Body of pancreas (tissue), 4 donors: Measurements from ENCODE around the gene FRRS1L. TPM values are rescaled to one million over a fixed set of nuclear protein-coding genes. Genes with fewer than 3 reads are reported as not detected.

Experiments
- ATAC-seq: fragments of 150-250 bp; one replicate; pipeline ENCODE4 v1.9.1; 2016
- DNase-seq, 4 donors: peaks; one replicate each; pipeline ENCODE4 v3.0.0-alpha.2; 2019
- H3K27ac ChIP-seq, 4 donors: fragments of 200-600 bp; sonication (generic); 1 replicate in 3 of 4; 2 replicates in 1 of 4; pipeline versions ENCODE4 v1.5.1 to v1.6.1; 2016 to 2019; ENCODE audit warnings: mild to moderate bottlenecking in 1 of 4, mixed read lengths in 1 of 4, moderate library complexity in 1 of 4
- H3K27me3 ChIP-seq, 2 donors: fragments of 200-600 bp; sonication (generic); one replicate each; pipeline ENCODE4 v1.6.0; 2016; ENCODE audit warnings: mild to moderate bottlenecking in 1 of 2
- H3K36me3 ChIP-seq, 2 donors: fragments of 200-600 bp; sonication (generic); replicated peaks in 1 of 2; 2 replicates each; pipeline ENCODE4 v1.5.1; 2016; ENCODE audit warnings: low read depth in 2 of 2; ENCODE audit not compliant: insufficient read depth in 1 of 2
- H3K4me1 ChIP-seq: fragments of 200-600 bp; sonication (generic); one replicate; pipeline ENCODE4 v1.6.0; 2016
- H3K4me3 ChIP-seq, 2 donors: fragments of 200-600 bp; sonication (generic); 1 replicate in 1 of 2; 2 replicates in 1 of 2; pipeline ENCODE4 v1.5.1; 2016 to 2019
- H3K9me3 ChIP-seq, 3 donors: fragments of 200-600 bp; sonication (generic); 1 replicate in 2 of 3; 2 replicates in 1 of 3; pipeline ENCODE4 v1.5.1; 2016
- CTCF ChIP-seq, 7 experiments: fragments of 450-650 bp in 4 of 7; fragments of 200-600 bp in 3 of 7; sonication (generic) in 3 of 7; IDR thresholded peaks; one replicate each; pipeline ENCODE4 v1.5.1; 2016 to 2019; ENCODE audit warnings: antibody characterized with exemption in 7 of 7
- POLR2A ChIP-seq, 3 donors: fragments of 450-650 bp; IDR thresholded peaks; one replicate each; pipeline ENCODE4 v1.6.1; 2016; ENCODE audit warnings: antibody characterized with exemption in 3 of 3, mild to moderate bottlenecking in 2 of 3
- WGBS, 2 donors: methylation state at CpG; one replicate each; pipeline ENCODE4 v1.1.5; 2017; 5-methylcytosine and 5-hydroxymethylcytosine counted together
- intact Hi-C: fragments of 100-400 bp; cut with DNase I; formaldehyde crosslinking; loops from one replicate; pipeline ENCODE4 v1.15.1; 2023
- total RNA-seq, 2 donors: library from RNA; depleted of rRNA; stranded (reverse); fragments of >200 nt; gene quantifications; one replicate each; pipeline ENCODE4 v1.1.0, GENCODE V29; 2016

FRRS1L gene
- total RNA-seq, 2 donors from 2014 or later: 0.33 to 0.52 TPM

GRCh38 chr9:109098171-109098959 is 68.7 kb downstream of the FRRS1L start:
- ATAC-seq (peak; percentile 49), DNase-seq (peak; percentile 32 to 52 (median 43))
- H3K9me3 ChIP-seq: no peaks in the 10 kb centered on the region
- H3K36me3 ChIP-seq: no peaks in the 10 kb centered on the region
- WGBS, 2 donors: 12 to 17% methylated on average over 4 of the region's 4 CpGs
- peaks cover 89% of the 10 kb centered on the region for H3K4me1 ChIP-seq
- intact Hi-C loops: no loop called here
- TF ChIP-seq POLR2A (IDR thresholded peaks at IDR 0.05): no peak
- peak in 5 of 7 experiments; percentile 16 to 46 (median 40) for TF ChIP-seq CTCF (IDR thresholded peaks at IDR 0.05)
- H3K4me3 ChIP-seq: no peak overlapping the region
- H3K27me3 ChIP-seq: no peaks in the 10 kb centered on the region
- H3K27ac ChIP-seq: peak overlapping the region; percentile 58 to 78 (median 68)

- Histone ChIP-seq H3K4me3 (no peak overlapping the region), H3K27ac (peak overlapping the region; percentile 55 to 78 (median 60)), H3K27me3 (no peaks in the 10 kb centered on the region), H3K36me3 (no peaks in the 10 kb centered on the region), H3K9me3 (no peaks in the 10 kb centered on the region), H3K4me1 (peaks cover 83% of the 10 kb centered on the region)
- TF ChIP-seq CTCF (IDR thresholded peaks at IDR 0.05) (no peak), POLR2A (IDR thresholded peaks at IDR 0.05) (no peak)
- intact Hi-C loops: no loop called here
- ATAC-seq (no peak), DNase-seq (no peak)
- 94 to 97% methylated on average over 4 of the region's 4 CpGs for WGBS, 2 donors
Measured at GRCh38 chr9:109097146-109097545, 69.9 kb downstream of the FRRS1L start.

- peak overlapping the region in 2 of 4 donors; percentile 16 to 29 for H3K27ac ChIP-seq
- intact Hi-C loops: no loop called here
- ATAC-seq (no peak), DNase-seq (no peak)
- H3K4me3 ChIP-seq: no peak overlapping the region
- peaks cover 67% of the 10 kb centered on the region for H3K4me1 ChIP-seq
- WGBS, 2 donors: 75 to 80% methylated on average over 3 of the region's 3 CpGs
- peaks cover 0 to 6% of the 10 kb centered on the region in 2 donors for H3K36me3 ChIP-seq
- TF ChIP-seq CTCF (IDR thresholded peaks at IDR 0.05): no peak
- no peaks in the 10 kb centered on the region for H3K9me3 ChIP-seq
- no peaks in the 10 kb centered on the region for H3K27me3 ChIP-seq
Measured at GRCh38 chr9:109095321-109095720, 71.7 kb downstream of the FRRS1L start.

- peaks cover 58% of the 10 kb centered on the region for H3K4me1 ChIP-seq
- DNase-seq (peak in 2 of 4 donors; percentile 25 to 45), ATAC-seq (no peak)
- H3K27me3 ChIP-seq: no peaks in the 10 kb centered on the region
- H3K27ac ChIP-seq: peak overlapping the region in 2 of 4 donors; percentile 29 to 33
- intact Hi-C loops: no loop called here
- no peak for TF ChIP-seq POLR2A (IDR thresholded peaks at IDR 0.05)
- no peak for TF ChIP-seq CTCF (IDR thresholded peaks at IDR 0.05)
- WGBS, 2 donors: 25 to 35% methylated on average over 6 of the region's 6 CpGs
- H3K4me3 ChIP-seq: no peak overlapping the region
- H3K36me3 ChIP-seq: peaks cover 0 to 10% of the 10 kb centered on the region in 2 donors
- H3K9me3 ChIP-seq: no peaks in the 10 kb centered on the region
Measured at GRCh38 chr9:109094268-109094667, 72.8 kb downstream of the FRRS1L start.

GRCh38 chr9:109092587-109092986 is 74.5 kb downstream of the FRRS1L start:
- Histone ChIP-seq H3K4me3 (no peak overlapping the region), H3K4me1 (peaks cover 41% of the 10 kb centered on the region), H3K27me3 (no peaks in the 10 kb centered on the region), H3K9me3 (no peaks in the 10 kb centered on the region), H3K27ac (no peak overlapping the region), H3K36me3 (peaks cover 0 to 15% of the 10 kb centered on the region in 2 donors)
- intact Hi-C loops: no loop called here
- no peak for TF ChIP-seq CTCF (IDR thresholded peaks at IDR 0.05)
- TF ChIP-seq POLR2A (IDR thresholded peaks at IDR 0.05): no peak
- DNase-seq (no peak), ATAC-seq (no peak)
- WGBS, 2 donors: 44 to 79% methylated on average over 1 of the region's 1 CpG
